HepG2 (cell line): Measurements from ENCODE around the gene SHC1. TPM values are rescaled to one million over a fixed set of nuclear protein-coding genes. Genes with fewer than 3 reads are reported as not detected.

Experiments used
- CENPT ChIP-seq: sonication (generic); formaldehyde crosslinking; IDR thresholded peaks from 2 replicates; pipeline ENCODE4 v1.8.0; 2022; ENCODE audit warnings: low read depth, mild to moderate bottlenecking, moderate library complexity, missing genetic modification reagents
- FOXP4 ChIP-seq: sonication (generic); formaldehyde crosslinking; IDR thresholded peaks from 2 replicates; pipeline ENCODE4 v1.4.0; 2020; ENCODE audit warnings: missing genetic modification reagents
- HDAC6 ChIP-seq: fragments of 200-600 bp; sonication (generic); IDR thresholded peaks from 2 replicates; pipeline ENCODE4 v1.7.0; 2017; ENCODE audit warnings: mild to moderate bottlenecking, antibody characterized with exemption, low read length, low read depth
- HMGA1 ChIP-seq: sonication (generic); formaldehyde crosslinking; conservative IDR thresholded peaks from 2 replicates; pipeline ENCODE4 v1.4.0; 2020; ENCODE audit warnings: missing genetic modification reagents
- IRF1 ChIP-seq: sonication (generic); formaldehyde crosslinking; IDR thresholded peaks from 2 replicates; pipeline ENCODE4 v1.4.0; 2020; ENCODE audit warnings: low read depth, mild to moderate bottlenecking, missing genetic modification reagents
- KAT8 ChIP-seq: IDR thresholded peaks from 2 replicates; pipeline ENCODE4 v1.6.1; 2016; ENCODE audit warnings: missing genetic modification reagents, missing compliant biosample characterization
- NPAS2 ChIP-seq: sonication (generic); formaldehyde crosslinking; IDR thresholded peaks from 2 replicates; pipeline ENCODE4 v1.8.0; 2022; ENCODE audit warnings: mild to moderate bottlenecking, missing genetic modification reagents, borderline replicate concordance
- PRDM15 ChIP-seq: sonication (generic); formaldehyde crosslinking; IDR thresholded peaks from 2 replicates; pipeline ENCODE4 v1.4.0; 2020; ENCODE audit warnings: missing genetic modification reagents
- PRDM4 ChIP-seq: sonication (generic); formaldehyde crosslinking; IDR thresholded peaks from 2 replicates; pipeline ENCODE4 v1.9.0; 2021; ENCODE audit warnings: missing genetic modification reagents, borderline replicate concordance
- RFX5 ChIP-seq: IDR thresholded peaks from 2 replicates; pipeline ENCODE4 v1.6.1; 2011; ENCODE audit warnings: low read depth, low read length, improper control_type of control experiment
- SP2 ChIP-seq: sonication (generic); formaldehyde crosslinking; IDR thresholded peaks from 2 replicates; pipeline ENCODE4 v1.5.1; 2020; ENCODE audit warnings: mild to moderate bottlenecking, missing genetic modification reagents
- TFDP1 ChIP-seq: IDR thresholded peaks from 2 replicates; pipeline ENCODE4 v1.6.1; 2016; ENCODE audit warnings: missing compliant biosample characterization, missing genetic modification reagents, borderline replicate concordance
- YEATS4 ChIP-seq: sonication (generic); formaldehyde crosslinking; IDR thresholded peaks from 2 replicates; pipeline ENCODE4 v1.4.0; 2020; ENCODE audit warnings: missing genetic modification reagents, borderline replicate concordance
- ZBTB42 ChIP-seq: sonication (generic); formaldehyde crosslinking; IDR thresholded peaks from 2 replicates; pipeline ENCODE4 v1.5.0; 2020; ENCODE audit warnings: mild to moderate bottlenecking, missing genetic modification reagents
- ZC3H4 ChIP-seq: sonication (generic); formaldehyde crosslinking; IDR thresholded peaks from 2 replicates; pipeline ENCODE4 v1.4.0; 2020; ENCODE audit warnings: missing genetic modification reagents, borderline replicate concordance
- ZNF24 ChIP-seq: fragments of 450-650 bp; IDR thresholded peaks from 2 replicates; pipeline ENCODE4 v1.6.1; 2017; ENCODE audit warnings: antibody characterized with exemption, mild to moderate bottlenecking
- ZNF350 ChIP-seq: sonication (generic); formaldehyde crosslinking; IDR thresholded peaks from 2 replicates; pipeline ENCODE4 v1.4.0; 2020; ENCODE audit warnings: mild to moderate bottlenecking, low read depth, missing genetic modification reagents, borderline replicate concordance
- ZNF619 ChIP-seq: sonication (generic); formaldehyde crosslinking; IDR thresholded peaks from 2 replicates; pipeline ENCODE4 v1.4.0; 2020; ENCODE audit warnings: mild to moderate bottlenecking, missing genetic modification reagents
- polyA plus RNA-seq, 8 experiments: library from polyadenylated mRNA; depleted of rRNA in 3 of 8; stranded (reverse) in 7 of 8; unstranded in 1 of 8; fragments of >200 nt; fragmentation: Illumina TruSeq in 4 of 8; extraction: Trizol in 4 of 8; gene quantifications; 2 replicates each; pipeline versions ENCODE4 v1.2.1 to v1.2.3, GENCODE V29; 2011 to 2016; ENCODE audit warnings: low read depth in 4 of 8, missing spikeins in 1 of 8, mixed read lengths in 1 of 8; ENCODE audit not compliant: insufficient read depth in 1 of 8
- total RNA-seq, 5 experiments: library from RNA; depleted of rRNA; stranded (reverse); fragments of >200 nt; fragmentation: Illumina TruSeq; extraction: Trizol; gene quantifications; 2 replicates each; pipeline ENCODE4 v1.2.3, GENCODE V29; 2016; ENCODE audit warnings: low read depth in 1 of 5

The SHC1 gene
- total and polyA plus RNA-seq, 2 of the 13 experiments (the other 11 are each of a cell fraction or from before 2014, with no cell fraction given), result 52.0 to 137 TPM

GRCh38 chr1:154982897-154983648 is 12.5 kb upstream of the SHC1 start, which contains the start of gene FLAD1 (continued):
- TF ChIP-seq SP2 (CRISPR knock-in tag) (peak; percentile 99), ZNF24 (no peak), FOXP4 (CRISPR knock-in tag) (no peak), TFDP1 (CRISPR knock-in tag) (peak; percentile 97), KAT8 (CRISPR knock-in tag) (peak; percentile 93), IRF1 (no peak), NPAS2 (CRISPR knock-in tag) (no peak), RFX5 (no peak), YEATS4 (CRISPR knock-in tag) (peak; percentile 64; the same call in 1 of the 2 replicates), PRDM4 (CRISPR knock-in tag) (no peak), ZC3H4 (CRISPR knock-in tag) (no peak), PRDM15 (no peak), HDAC6 (no peak), ZNF350 (CRISPR knock-in tag) (peak; percentile 69; the same call in 1 of the 2 replicates), CENPT (no peak), ZNF619 (CRISPR knock-in tag) (no peak), HMGA1 (CRISPR knock-in tag) (no peak), ZBTB42 (CRISPR knock-in tag) (no peak)
